ENCODE data around the gene ZC2HC1B.
"Not testable (repeated sequence)": the region's sequence is repeated elsewhere in the genome, so short reads cannot be mapped to it uniquely, and the experiment has no call there.

Gene ZC2HC1B

GRCh38 chr6:143917026-143917425 lies 52.8 kb downstream of the ZC2HC1B start:
- H3K36me3 Mint-ChIP-seq (ENCODE audit: insufficient read depth); H3K27ac Mint-ChIP-seq; H3K4me1 Mint-ChIP-seq (ENCODE audit: low read depth in 2 of 2); DNase-seq; H3K4me3 Mint-ChIP-seq; H3K27me3 Mint-ChIP-seq; ATAC-seq (replicated peaks): not testable (repeated sequence)
- peaks cover 7 to 42% of the 10 kb centered on the region in 2 donors for H3K9me3 Mint-ChIP-seq

- Mint-ChIP-seq H3K4me1 (ENCODE audit: low read depth in 2 of 2) (no peaks in the 10 kb centered on the region), H3K4me3 (no peak overlapping the region), H3K27me3 (peaks cover 12 to 49% of the 10 kb centered on the region in 2 donors), H3K9me3 (peaks cover 0 to 5% of the 10 kb centered on the region in 2 donors), H3K27ac (no peak overlapping the region), H3K36me3 (ENCODE audit: insufficient read depth) (no peaks in the 10 kb centered on the region)
- DNase-seq (no peak), ATAC-seq (replicated peaks) (no peak)
These were observed 64.6 kb downstream of the ZC2HC1B start for GRCh38 chr6:143928853-143929252.

DNA sequence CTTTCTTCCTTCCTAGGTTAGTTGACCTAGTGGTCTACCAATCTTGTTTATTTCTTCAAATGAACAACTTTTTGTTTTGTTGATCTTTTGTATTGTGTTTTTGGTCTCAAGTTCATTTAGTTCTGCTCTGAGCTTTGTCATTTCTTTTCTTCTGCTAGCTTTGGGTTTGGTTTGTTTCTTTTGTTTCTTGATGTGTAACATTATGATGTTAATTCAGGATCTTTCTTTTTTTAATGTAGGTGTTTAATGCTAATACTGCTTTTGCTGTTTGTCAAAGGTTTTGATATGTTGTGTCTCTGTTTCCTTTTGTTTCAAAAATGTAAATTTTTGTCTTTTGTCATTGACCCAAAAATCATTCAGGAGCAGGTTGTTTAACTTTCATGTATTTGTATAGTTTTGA lies 65.7 kb downstream of the ZC2HC1B start:
- DNase-seq: no peak
- H3K27me3 Mint-ChIP-seq: peaks cover 12 to 60% of the 10 kb centered on the region in 2 donors
- H3K4me1 Mint-ChIP-seq (ENCODE audit: low read depth in 2 of 2): no peaks in the 10 kb centered on the region
- peaks cover 0 to 5% of the 10 kb centered on the region in 2 donors for H3K9me3 Mint-ChIP-seq
- no peak overlapping the region for H3K27ac Mint-ChIP-seq
- no peak overlapping the region for H3K4me3 Mint-ChIP-seq
- no peak for ATAC-seq (replicated peaks)
- H3K36me3 Mint-ChIP-seq (ENCODE audit: insufficient read depth): no peaks in the 10 kb centered on the region

- H3K36me3 Mint-ChIP-seq (ENCODE audit: insufficient read depth): no peaks in the 10 kb centered on the region
- H3K9me3 Mint-ChIP-seq: peaks cover 0 to 5% of the 10 kb centered on the region in 2 donors
- DNase-seq (no peak), ATAC-seq (replicated peaks) (no peak)
- no peaks in the 10 kb centered on the region for H3K4me1 Mint-ChIP-seq (ENCODE audit: low read depth in 2 of 2)
- peaks cover 7 to 63% of the 10 kb centered on the region in 2 donors for H3K27me3 Mint-ChIP-seq
- H3K4me3 Mint-ChIP-seq: no peak overlapping the region
- H3K27ac Mint-ChIP-seq: no peak overlapping the region
These were observed 70.1 kb downstream of the ZC2HC1B start for GRCh38 chr6:143934331-143934730.

DNA sequence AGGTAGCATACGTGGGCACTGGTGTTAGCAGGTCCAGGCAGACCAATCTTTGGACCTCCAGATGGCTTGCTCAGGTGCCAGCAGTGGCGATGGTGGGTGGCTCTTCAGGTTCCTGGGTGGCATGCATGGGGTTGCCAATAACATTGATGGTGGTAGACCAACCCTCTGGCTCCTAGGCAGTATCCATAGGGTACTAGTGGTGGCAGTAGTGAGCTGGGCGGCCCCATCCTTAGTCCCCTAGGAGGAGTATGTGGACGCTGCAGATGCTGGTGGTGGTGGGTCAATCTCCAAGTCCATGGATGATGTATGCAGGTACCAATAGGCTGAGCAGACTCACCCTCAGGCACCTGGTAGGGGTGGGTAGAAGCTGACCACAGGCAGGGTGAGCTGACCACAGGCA lies 70.6 kb downstream of the ZC2HC1B start:
- Mint-ChIP-seq H3K4me3 (no peak overlapping the region), H3K27me3 (peaks cover 7 to 58% of the 10 kb centered on the region in 2 donors), H3K27ac (no peak overlapping the region), H3K9me3 (peaks cover 0 to 5% of the 10 kb centered on the region in 2 donors), H3K36me3 (ENCODE audit: insufficient read depth) (no peaks in the 10 kb centered on the region), H3K4me1 (ENCODE audit: low read depth in 2 of 2) (peaks cover 0 to under 1% of the 10 kb centered on the region in 2 donors)
- DNase-seq (no peak), ATAC-seq (replicated peaks) (no peak)

- Mint-ChIP-seq H3K27ac (no peak overlapping the region), H3K4me3 (no peak overlapping the region), H3K9me3 (peaks cover 0 to 3% of the 10 kb centered on the region in 2 donors), H3K4me1 (ENCODE audit: low read depth in 2 of 2) (peaks cover 0 to 5% of the 10 kb centered on the region in 2 donors), H3K36me3 (ENCODE audit: insufficient read depth) (no peaks in the 10 kb centered on the region), H3K27me3 (peaks cover under 1 to 45% of the 10 kb centered on the region in 2 donors)
- DNase-seq: no peak
- ATAC-seq (replicated peaks): no peak
These were observed 72.1 kb downstream of the ZC2HC1B start for GRCh38 chr6:143936347-143936746.

DNA sequence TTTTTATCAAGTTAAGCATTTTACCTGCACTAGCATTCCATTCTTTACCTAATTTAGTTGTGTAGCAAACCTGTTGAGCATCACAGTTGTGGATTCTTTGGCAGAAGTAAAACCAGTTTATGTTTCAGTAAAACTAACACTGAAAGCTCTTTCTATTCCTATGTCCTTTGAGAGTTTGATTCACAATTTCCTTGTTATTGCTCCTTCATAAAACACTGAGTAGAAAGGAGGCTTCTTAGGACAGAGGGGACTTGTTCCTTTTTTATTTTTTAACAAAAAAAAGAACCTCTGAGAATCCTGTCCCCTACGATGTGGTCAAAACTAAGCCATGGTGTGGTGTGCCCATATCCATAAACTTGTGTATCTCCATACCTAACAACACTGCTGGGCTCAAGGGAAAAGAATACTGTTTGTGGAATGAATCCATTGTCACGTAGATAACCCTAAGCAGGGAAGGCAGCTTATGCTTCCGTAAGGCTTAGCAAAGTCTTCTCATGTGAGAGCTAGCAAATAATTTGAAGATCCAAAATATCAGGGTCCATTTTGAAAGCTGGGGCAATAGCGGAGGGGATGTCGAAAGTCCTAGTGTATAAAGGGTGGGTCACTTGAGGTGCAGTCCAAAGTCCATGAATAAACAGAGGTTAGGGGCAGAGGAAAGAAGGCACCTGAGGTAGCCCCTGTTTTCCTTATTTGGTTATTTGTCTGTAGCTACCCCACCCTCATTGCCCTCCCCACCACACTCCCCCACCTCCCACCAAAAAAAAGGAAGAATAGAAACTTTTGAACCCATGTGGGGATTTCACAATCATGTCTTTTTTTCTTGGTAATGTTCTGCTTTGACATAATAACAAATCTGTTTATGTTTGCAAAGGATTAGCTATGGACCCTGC lies 72.7 kb downstream of the ZC2HC1B start:
- no peak for DNase-seq
- Mint-ChIP-seq H3K9me3 (no peaks in the 10 kb centered on the region), H3K27me3 (peaks cover 0 to 40% of the 10 kb centered on the region in 2 donors), H3K36me3 (ENCODE audit: insufficient read depth) (no peaks in the 10 kb centered on the region), H3K27ac (no peak overlapping the region), H3K4me3 (no peak overlapping the region), H3K4me1 (ENCODE audit: low read depth in 2 of 2) (peaks cover 0 to 10% of the 10 kb centered on the region in 2 donors)
- no peak for ATAC-seq (replicated peaks)

- no peak for ATAC-seq (replicated peaks)
- Mint-ChIP-seq H3K27me3 (peaks cover 0 to 34% of the 10 kb centered on the region in 2 donors), H3K27ac (no peak overlapping the region), H3K4me3 (no peak overlapping the region), H3K9me3 (no peaks in the 10 kb centered on the region), H3K36me3 (ENCODE audit: insufficient read depth) (no peaks in the 10 kb centered on the region), H3K4me1 (ENCODE audit: low read depth in 2 of 2) (peaks cover 4 to 13% of the 10 kb centered on the region in 2 donors)
- DNase-seq: no peak
These were observed 73.3 kb downstream of the ZC2HC1B start for GRCh38 chr6:143937668-143937970.

GRCh38 chr6:143939364-143939763 lies 75.1 kb downstream of the ZC2HC1B start:
- H3K27ac Mint-ChIP-seq: no peak overlapping the region
- H3K36me3 Mint-ChIP-seq (ENCODE audit: insufficient read depth): no peaks in the 10 kb centered on the region
- H3K27me3 Mint-ChIP-seq: peaks cover 0 to 17% of the 10 kb centered on the region in 2 donors
- no peak for ATAC-seq (replicated peaks)
- H3K9me3 Mint-ChIP-seq: no peaks in the 10 kb centered on the region
- peaks cover 4 to 13% of the 10 kb centered on the region in 2 donors for H3K4me1 Mint-ChIP-seq (ENCODE audit: low read depth in 2 of 2)
- DNase-seq: no peak
- no peak overlapping the region for H3K4me3 Mint-ChIP-seq

GRCh38 chr6:143940011-143940597 lies 75.8 kb downstream of the ZC2HC1B start:
- DNase-seq (peak; percentile 36 to 51 (median 45)), ATAC-seq (replicated peaks) (peak; percentile 93)
- Mint-ChIP-seq H3K36me3 (ENCODE audit: insufficient read depth) (no peaks in the 10 kb centered on the region), H3K4me3 (no peak overlapping the region), H3K27me3 (peaks cover 0 to 10% of the 10 kb centered on the region in 2 donors), H3K4me1 (ENCODE audit: low read depth in 2 of 2) (peaks cover 4 to 13% of the 10 kb centered on the region in 2 donors), H3K9me3 (no peaks in the 10 kb centered on the region), H3K27ac (no peak overlapping the region)

- DNase-seq (peak; percentile 35 to 54 (median 43)), ATAC-seq (replicated peaks) (peak; percentile 63)
- no peaks in the 10 kb centered on the region for H3K27me3 Mint-ChIP-seq
- H3K4me3 Mint-ChIP-seq: no peak overlapping the region
- peak overlapping the region in 1 of 2 donors; percentile 35 for H3K27ac Mint-ChIP-seq
- H3K36me3 Mint-ChIP-seq (ENCODE audit: insufficient read depth): no peaks in the 10 kb centered on the region
- peaks cover 4 to 13% of the 10 kb centered on the region in 2 donors for H3K4me1 Mint-ChIP-seq (ENCODE audit: low read depth in 2 of 2)
- H3K9me3 Mint-ChIP-seq: no peaks in the 10 kb centered on the region
These were observed 77.8 kb downstream of the ZC2HC1B start for GRCh38 chr6:143941852-143942627.

- H3K36me3 Mint-ChIP-seq (ENCODE audit: insufficient read depth): no peaks in the 10 kb centered on the region
- no peaks in the 10 kb centered on the region for H3K9me3 Mint-ChIP-seq
- ATAC-seq (replicated peaks) (no peak), DNase-seq (no peak)
- no peaks in the 10 kb centered on the region for H3K4me1 Mint-ChIP-seq (ENCODE audit: low read depth in 2 of 2)
- no peak overlapping the region for H3K4me3 Mint-ChIP-seq
- no peak overlapping the region for H3K27ac Mint-ChIP-seq
- H3K27me3 Mint-ChIP-seq: no peaks in the 10 kb centered on the region
These were observed 83.9 kb downstream of the ZC2HC1B start for GRCh38 chr6:143948208-143948607.

DNA sequence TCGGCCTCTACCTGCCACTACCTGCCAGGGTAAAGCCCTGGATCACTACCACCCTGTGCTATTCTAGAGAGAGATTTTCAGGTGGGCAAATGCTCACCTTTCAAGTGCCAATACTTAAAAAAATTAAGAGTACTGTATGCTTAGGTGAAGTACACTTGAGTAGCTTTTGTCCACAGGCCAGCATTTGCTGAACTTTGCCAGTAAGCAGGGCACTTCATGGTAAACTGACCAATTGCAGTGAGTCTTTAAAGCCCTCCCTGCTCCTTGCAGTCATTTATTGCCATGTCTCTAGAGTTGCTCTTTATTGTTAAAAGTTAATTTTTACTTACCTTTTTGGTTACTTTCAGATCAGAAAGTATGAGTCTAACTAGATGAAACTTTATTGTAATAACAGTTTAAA lies 85.3 kb downstream of the ZC2HC1B start:
- ATAC-seq (replicated peaks) (no peak), DNase-seq (no peak)
- Mint-ChIP-seq H3K4me1 (ENCODE audit: low read depth in 2 of 2) (no peaks in the 10 kb centered on the region), H3K27ac (no peak overlapping the region), H3K27me3 (no peaks in the 10 kb centered on the region), H3K4me3 (no peak overlapping the region), H3K36me3 (ENCODE audit: insufficient read depth) (no peaks in the 10 kb centered on the region), H3K9me3 (no peaks in the 10 kb centered on the region)
